CD4-positive, alpha-beta T cell treated with Interleukin-6 at 100 ng/mL for 8 hours (primary cell): ENCODE measurements around the gene CHST12.
"Not testable (repeated sequence)": the region's sequence is repeated elsewhere in the genome, so short reads cannot be mapped to it uniquely, and the experiment has no call there.

Experiments used
- DNase-seq: peaks from one replicate; pipeline ENCODE4 v3.0.0-alpha.2; 2020; ENCODE audit warnings: mixed read lengths, low spot score

The CHST12 gene

GRCh38 chr7:2378125-2378524 is 25.3 kb upstream of the CHST12 start:
- DNase-seq, result not testable (repeated sequence)

- no peak for DNase-seq
These were observed 24.2 kb upstream of the CHST12 start for GRCh38 chr7:2379161-2379560.

- no peak for DNase-seq
These were observed 23.5 kb upstream of the CHST12 start for GRCh38 chr7:2379821-2380450.

DNA sequence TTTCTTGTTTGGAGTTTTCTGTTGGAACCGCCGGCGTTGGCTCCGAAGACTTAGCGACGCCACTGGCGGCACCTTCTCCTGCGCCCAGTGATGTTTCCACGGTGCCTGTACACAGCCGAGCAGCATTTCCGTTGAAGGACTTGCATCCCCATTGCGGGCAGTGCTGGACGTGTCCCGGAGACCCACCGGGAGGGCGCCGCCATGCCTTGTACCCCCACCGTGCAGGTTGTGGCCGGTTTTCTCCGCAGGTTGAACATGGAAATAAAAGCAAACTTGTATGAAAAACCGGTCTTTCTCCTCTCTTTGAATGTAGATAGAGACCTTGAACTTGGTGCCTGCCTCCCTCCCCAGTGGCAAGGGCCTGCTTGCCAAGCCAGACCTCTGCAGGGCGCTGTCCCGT is 22.9 kb upstream of the CHST12 start:
- no peak for DNase-seq

- DNase-seq, result no peak
These were observed 22.2 kb upstream of the CHST12 start for GRCh38 chr7:2381227-2381626.

- DNase-seq, result no peak
These were observed 21.4 kb upstream of the CHST12 start for GRCh38 chr7:2381881-2382509.

DNA sequence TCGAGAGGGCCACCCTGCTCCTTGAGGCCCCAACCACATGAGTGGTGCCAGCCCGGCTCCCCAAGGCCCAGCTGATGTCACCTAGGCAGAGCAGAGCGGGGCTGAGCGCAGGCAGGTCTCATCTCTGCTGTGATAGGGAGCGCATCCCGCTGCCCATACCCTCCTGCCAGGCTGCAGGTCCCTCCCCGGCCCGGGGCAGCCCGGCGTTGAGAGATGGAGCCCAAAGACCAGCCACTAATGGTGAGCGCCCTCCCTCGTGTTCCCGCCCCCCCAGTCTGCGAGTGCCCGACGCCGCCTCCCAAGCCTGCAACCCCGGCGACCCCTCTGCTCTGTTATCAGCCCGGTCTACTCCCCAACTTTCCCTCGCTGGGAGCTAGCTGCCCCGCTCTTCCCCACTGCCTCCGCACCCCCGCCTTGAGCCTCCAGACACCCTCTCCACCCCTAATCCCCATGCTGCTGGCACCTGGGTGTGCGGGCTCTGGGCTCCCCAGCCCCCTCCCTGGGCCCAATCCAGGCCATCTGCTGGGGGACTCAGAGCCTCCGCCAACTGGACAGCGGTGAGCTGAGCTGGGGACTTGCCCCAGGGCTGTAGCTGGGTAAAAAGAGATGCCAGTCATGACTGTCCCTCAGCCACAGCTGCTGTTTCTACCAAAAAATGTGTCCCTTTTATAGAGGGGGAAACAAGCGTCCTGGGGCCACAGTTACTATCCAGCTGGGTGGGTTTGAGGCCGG is 19.7 kb upstream of the CHST12 start:
- DNase-seq, result no peak

DNA sequence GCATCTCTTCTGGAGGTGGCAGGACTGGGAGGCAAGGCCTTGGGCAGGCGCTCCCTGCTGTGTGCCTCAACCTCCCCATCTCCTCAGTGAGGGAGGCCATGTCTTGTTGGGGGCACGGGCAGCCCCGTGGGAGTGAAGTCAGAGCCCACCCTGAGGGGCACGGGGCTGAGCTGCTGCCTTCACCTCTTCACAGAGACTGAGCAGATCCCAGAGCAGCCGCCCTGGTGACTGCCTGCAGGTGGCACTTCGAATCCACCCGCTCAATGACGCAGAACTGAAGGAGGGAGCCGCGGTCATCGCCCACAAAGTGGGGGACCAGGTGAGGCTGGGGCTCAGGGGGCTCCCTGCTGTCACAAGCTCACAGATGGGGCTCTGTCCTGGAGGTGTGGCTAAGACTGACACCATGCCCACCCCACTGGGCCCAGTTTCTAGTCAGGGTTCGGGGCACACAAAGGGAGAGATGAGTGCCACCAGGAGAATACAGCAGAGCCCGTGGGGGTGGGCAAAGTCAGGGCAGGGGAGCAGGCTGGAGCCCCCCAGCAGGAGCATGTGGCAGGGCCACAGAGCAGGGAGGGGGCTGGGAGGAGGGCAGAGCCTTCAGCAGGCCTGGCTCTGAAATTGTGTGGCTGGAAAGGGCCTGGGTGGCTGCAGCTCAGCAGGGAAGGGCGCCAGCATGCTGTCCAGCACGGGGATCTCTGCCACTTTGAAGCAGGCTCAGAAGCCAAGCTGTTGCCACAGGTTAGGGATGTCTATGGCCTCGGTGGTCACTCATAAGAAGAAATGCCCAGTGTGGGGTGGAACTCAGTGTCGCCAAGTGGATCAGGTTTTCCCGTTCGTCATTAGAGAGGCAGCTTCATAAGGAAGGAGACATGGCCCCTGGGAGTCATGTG is 18.8 kb upstream of the CHST12 start:
- no peak for DNase-seq

- not testable (repeated sequence) for DNase-seq
These were observed 17.3 kb upstream of the CHST12 start for GRCh38 chr7:2386122-2386521.

DNA sequence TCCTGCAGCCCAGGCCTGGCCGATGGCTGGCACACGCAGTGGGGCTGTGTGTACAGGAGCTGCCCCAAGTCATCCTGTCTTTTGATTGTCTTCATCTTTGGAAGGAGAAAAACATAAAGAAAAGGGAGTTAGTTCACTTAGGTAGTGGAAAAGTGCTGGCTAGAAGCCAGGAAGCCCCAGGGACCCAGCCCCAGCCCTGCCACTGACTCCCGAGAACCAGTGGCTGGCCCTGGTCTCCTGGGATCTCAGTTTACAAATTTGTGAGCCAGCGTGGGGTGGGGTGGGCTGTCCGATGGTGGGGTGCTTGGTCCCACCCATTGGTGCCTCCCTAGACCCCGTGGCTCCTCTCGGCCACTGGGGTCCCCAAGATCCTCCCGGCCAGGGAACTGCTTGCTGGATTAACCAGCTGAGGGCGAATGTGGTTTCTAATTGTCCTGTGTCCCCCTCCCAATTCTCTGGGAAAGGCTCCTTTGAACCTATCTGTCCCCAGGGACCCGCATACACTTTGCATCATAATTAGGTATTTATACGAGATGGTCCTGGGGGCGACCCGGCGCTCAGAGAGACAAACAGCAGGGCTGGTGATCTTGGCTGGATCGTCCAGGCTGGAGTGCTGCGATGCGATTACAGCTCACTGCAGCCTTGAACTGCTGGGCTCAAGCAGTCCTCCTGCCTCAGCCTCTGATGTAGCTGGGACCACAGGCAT is 16.3 kb upstream of the CHST12 start:
- DNase-seq, result no peak

- DNase-seq, result no peak
These were observed 15.3 kb upstream of the CHST12 start for GRCh38 chr7:2387897-2388636.

- DNase-seq, result no peak
These were observed 14.8 kb upstream of the CHST12 start for GRCh38 chr7:2388637-2388954.

DNA sequence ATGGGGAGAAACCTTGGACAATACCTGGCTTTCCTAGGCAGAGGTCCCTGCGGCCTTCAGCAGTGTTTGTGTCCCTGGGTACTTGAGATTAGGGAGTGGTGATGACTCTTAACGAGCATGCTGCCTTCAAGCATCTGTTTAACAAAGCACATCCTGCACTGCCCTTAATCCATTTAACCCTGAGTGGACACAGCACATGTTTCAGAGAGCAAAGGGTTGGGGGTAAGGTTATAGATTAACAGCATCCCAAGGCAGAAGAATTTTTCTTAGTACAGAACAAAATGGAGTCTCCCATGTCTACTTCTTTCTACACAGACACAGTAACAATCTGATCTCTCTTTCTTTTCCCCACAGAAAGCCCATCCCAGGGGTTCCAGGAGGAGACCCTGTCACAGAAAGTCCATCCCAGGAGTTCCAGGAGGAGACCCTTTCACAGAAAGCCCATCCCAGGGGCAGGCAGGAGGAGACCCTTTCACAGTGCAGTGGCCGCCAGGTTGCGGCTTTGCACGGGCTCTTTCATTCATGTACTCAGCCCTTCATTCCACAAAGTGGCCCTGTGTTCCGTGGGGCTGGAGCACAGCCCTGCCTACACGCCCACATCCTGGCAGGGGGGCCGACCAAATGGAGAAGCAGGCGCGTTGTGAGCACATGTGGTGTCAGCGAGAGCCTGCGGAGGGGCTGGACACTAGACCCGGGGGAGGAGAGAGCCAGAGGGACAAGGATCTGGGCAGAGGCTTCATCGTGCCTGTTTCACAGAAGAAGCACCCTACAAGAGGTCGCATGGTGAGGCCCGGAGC is 13.2 kb upstream of the CHST12 start:
- not testable (repeated sequence) for DNase-seq

GRCh38 chr7:2393706-2394105 is 9.7 kb upstream of the CHST12 start:
- DNase-seq, result no peak

- no peak for DNase-seq
These were observed 8.8 kb upstream of the CHST12 start for GRCh38 chr7:2394566-2395082.

DNA sequence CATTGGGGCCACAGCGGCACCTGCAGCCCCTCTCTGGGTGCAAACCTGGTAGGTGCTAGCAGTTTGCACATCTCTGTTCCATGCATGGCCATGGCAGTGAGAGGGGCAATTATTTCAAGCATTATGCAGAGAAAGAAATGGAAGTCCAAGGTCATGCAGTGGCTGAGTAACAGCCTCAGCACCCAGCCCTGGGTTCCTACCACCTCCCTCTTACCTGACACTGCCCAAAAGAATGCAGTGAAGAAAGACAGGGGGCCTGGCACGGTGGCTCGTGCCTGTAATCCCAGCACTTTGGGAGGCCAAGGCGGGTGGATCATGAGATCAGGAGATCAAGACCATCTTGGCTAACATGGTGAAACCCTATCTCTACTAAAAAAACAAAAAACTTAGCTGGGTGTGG is 4.9 kb upstream of the CHST12 start:
- DNase-seq, result no peak

- DNase-seq, result no peak
These were observed 3.4 kb upstream of the CHST12 start for GRCh38 chr7:2399848-2400587.

DNA sequence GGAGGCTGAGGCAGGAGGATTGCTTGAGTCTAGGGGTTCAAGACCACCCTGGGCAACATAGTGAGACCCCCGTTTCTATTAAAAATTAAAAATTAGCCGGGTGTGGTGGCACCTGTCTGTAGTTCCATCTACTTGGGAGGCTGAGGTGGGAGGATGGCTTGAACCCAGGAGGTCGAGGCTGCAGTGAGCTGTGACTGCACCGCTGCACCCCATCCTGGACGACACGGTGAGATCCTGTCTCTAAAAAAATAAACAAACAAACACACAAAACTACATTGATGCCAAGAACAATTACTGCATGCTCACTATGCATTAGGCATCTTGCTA is 761 bp upstream of the CHST12 start:
- DNase-seq, result no peak
